ENCODE data around the gene CKAP2L. TPM values are rescaled to one million over a fixed set of nuclear protein-coding genes. Genes with fewer than 3 reads are reported as not detected.
A peak's percentile ranks its signal among the peaks of the same experiment; 100 is the strongest.
"Not testable (repeated sequence)": the region's sequence is repeated elsewhere in the genome, so short reads cannot be mapped to it uniquely, and the experiment has no call there.

The CKAP2L gene
- total RNA-seq, 1 donor from 2014 or later, result 1.2 TPM

GRCh38 chr2:112725545-112726457, 38.6 kb downstream of the CKAP2L start:
- no peak for DNase-seq (ENCODE audit: low spot score)

GRCh38 chr2:112724591-112725525, 39.6 kb downstream of the CKAP2L start:
- no peak for DNase-seq (ENCODE audit: low spot score)

GRCh38 chr2:112723995-112724394, 40.4 kb downstream of the CKAP2L start:
- DNase-seq (ENCODE audit: low spot score), result no peak

- no peak for DNase-seq (ENCODE audit: low spot score)
These were observed 40.9 kb downstream of the CKAP2L start for GRCh38 chr2:112723547-112723940.

- no peak for DNase-seq (ENCODE audit: low spot score)
These were observed 41.4 kb downstream of the CKAP2L start for GRCh38 chr2:112722816-112723546.

- DNase-seq (ENCODE audit: low spot score), result no peak
These were observed 42.4 kb downstream of the CKAP2L start for GRCh38 chr2:112721819-112722522.

- no peak for DNase-seq (ENCODE audit: low spot score)
These were observed 43.6 kb downstream of the CKAP2L start, which contains the start of gene NT5DC4 for GRCh38 chr2:112720785-112721184. Gene NT5DC4, plus strand, starts transcription at chr2:112721020. Its CDS starts 60 bp downstream, at chr2:112721080.

- DNase-seq (ENCODE audit: low spot score), result no peak
These were observed 45.5 kb downstream of the CKAP2L start for GRCh38 chr2:112718863-112719370.

GRCh38 chr2:112716826-112717352, 47.5 kb downstream of the CKAP2L start:
- not testable (repeated sequence) for DNase-seq (ENCODE audit: low spot score)

GRCh38 chr2:112716094-112716493, 48.3 kb downstream of the CKAP2L start:
- DNase-seq (ENCODE audit: low spot score), result not testable (repeated sequence)

GRCh38 chr2:112714836-112715631, 49.4 kb downstream of the CKAP2L start:
- DNase-seq (ENCODE audit: low spot score), result no peak

GRCh38 chr2:112714331-112714730, 50.1 kb downstream of the CKAP2L start:
- DNase-seq (ENCODE audit: low spot score), result no peak

GRCh38 chr2:112713926-112714325, 50.5 kb downstream of the CKAP2L start:
- no peak for DNase-seq (ENCODE audit: low spot score)

GRCh38 chr2:112713585-112713925, 50.9 kb downstream of the CKAP2L start:
- no peak for DNase-seq (ENCODE audit: low spot score)

GRCh38 chr2:112712903-112713584, 51.4 kb downstream of the CKAP2L start:
- no peak for DNase-seq (ENCODE audit: low spot score)

- no peak for DNase-seq (ENCODE audit: low spot score)
These were observed 51.9 kb downstream of the CKAP2L start for GRCh38 chr2:112712465-112712864.

- no peak for DNase-seq (ENCODE audit: low spot score)
These were observed 53.3 kb downstream of the CKAP2L start for GRCh38 chr2:112710956-112711750.

- DNase-seq (ENCODE audit: low spot score), result peak; percentile 7
These were observed 54.7 kb downstream of the CKAP2L start for GRCh38 chr2:112709703-112710102.

All from ureter (tissue), 1 donor.